Vagina (tissue), 2 donors: Measurements from ENCODE around the gene TWF2. TPM values are rescaled to one million over a fixed set of nuclear protein-coding genes. Genes with fewer than 3 reads are reported as not detected.

Source experiments
- DNase-seq, 2 donors: peaks; one replicate each; pipeline ENCODE4 v3.0.0-alpha.2; 2017; ENCODE audit errors: extremely low spot score in 2 of 2
- H3K27ac ChIP-seq: fragments of 200-600 bp; sonication (generic); one replicate; pipeline ENCODE4 v1.5.1; 2019
- H3K27me3 ChIP-seq: fragments of 200-600 bp; sonication (generic); one replicate; pipeline ENCODE4 v1.5.1; 2019
- H3K36me3 ChIP-seq, 2 donors: fragments of 200-600 bp; sonication (generic); one replicate each; pipeline ENCODE4 v1.5.1; 2017 to 2019
- H3K4me1 ChIP-seq: fragments of 200-600 bp; sonication (generic); one replicate; pipeline ENCODE4 v1.5.1; 2019
- H3K4me3 ChIP-seq, 2 donors: fragments of 200-600 bp; sonication (generic); 1 replicate in 1 of 2; 2 replicates in 1 of 2; pipeline ENCODE4 v1.5.1; 2016 to 2019
- H3K9me3 ChIP-seq: fragments of 200-600 bp; sonication (generic); one replicate; pipeline ENCODE4 v1.5.1; 2019
- CTCF ChIP-seq, 3 experiments: fragments of 450-650 bp in 2 of 3; fragments of 200-600 bp in 1 of 3; sonication (generic) in 1 of 3; IDR thresholded peaks; one replicate each; pipeline ENCODE4 v1.5.1; 2017 to 2019; ENCODE audit warnings: antibody characterized with exemption in 3 of 3, mild to moderate bottlenecking in 2 of 3, moderate library complexity in 2 of 3
- POLR2A ChIP-seq, 2 donors: fragments of 450-650 bp; IDR thresholded peaks; one replicate each; pipeline ENCODE4 v1.6.1; 2017; ENCODE audit warnings: antibody characterized with exemption in 2 of 2, mild to moderate bottlenecking in 2 of 2, moderate library complexity in 2 of 2
- POLR2AphosphoS5 ChIP-seq, 2 donors: sonication (generic); formaldehyde crosslinking; IDR thresholded peaks; one replicate each; pipeline ENCODE4 v1.9.0; 2017; ENCODE audit warnings: antibody characterized with exemption in 2 of 2, mild to moderate bottlenecking in 2 of 2, low read depth in 1 of 2; ENCODE audit not compliant: insufficient read depth in 1 of 2
- intact Hi-C: fragments of 100-400 bp; cut with DNase I; formaldehyde crosslinking; loops from one replicate; pipeline ENCODE4 v1.15.1; 2023
- total RNA-seq: library from RNA; depleted of rRNA; stranded (reverse); fragments of >200 nt; gene quantifications from one replicate; pipeline ENCODE4 v1.2.3, GENCODE V29; 2016

TWF2 gene
- total RNA-seq, 1 donor from 2014 or later, result 93.8 TPM

GRCh38 chr3:52210037-52210436 lies 28.9 kb downstream of the TWF2 start:
- H3K27me3 ChIP-seq, result no peaks in the 10 kb centered on the region
- no peak overlapping the region for H3K27ac ChIP-seq
- no peak overlapping the region for H3K4me3 ChIP-seq
- H3K9me3 ChIP-seq, result no peaks in the 10 kb centered on the region
- peaks cover 0 to 90% of the 10 kb centered on the region in 2 donors for H3K36me3 ChIP-seq
- no peak for DNase-seq
- TF ChIP-seq POLR2AphosphoS5 (IDR thresholded peaks at IDR 0.05; ENCODE audit: insufficient read depth in 1 of 2, low read depth in 1 of 2), result no peak
- TF ChIP-seq POLR2A (IDR thresholded peaks at IDR 0.05), result no peak
- TF ChIP-seq CTCF (IDR thresholded peaks at IDR 0.05), result no peak
- H3K4me1 ChIP-seq, result no peaks in the 10 kb centered on the region
- intact Hi-C loops, result no loop called here

GRCh38 chr3:52208556-52208955 lies 30.4 kb downstream of the TWF2 start:
- H3K4me1 ChIP-seq, result no peaks in the 10 kb centered on the region
- DNase-seq, result no peak

GRCh38 chr3:52205727-52206372 lies 33.1 kb downstream of the TWF2 start:
- H3K36me3 ChIP-seq, result peaks cover 0 to 92% of the 10 kb centered on the region in 2 donors
- H3K4me3 ChIP-seq, result no peak overlapping the region
- intact Hi-C loops, result no loop called here
- H3K27ac ChIP-seq, result no peak overlapping the region
- H3K4me1 ChIP-seq, result no peaks in the 10 kb centered on the region
- DNase-seq, result no peak
- H3K27me3 ChIP-seq, result no peaks in the 10 kb centered on the region
- TF ChIP-seq CTCF (IDR thresholded peaks at IDR 0.05) (no peak), POLR2A (IDR thresholded peaks at IDR 0.05) (no peak), POLR2AphosphoS5 (IDR thresholded peaks at IDR 0.05; ENCODE audit: insufficient read depth in 1 of 2, low read depth in 1 of 2) (no peak)
- H3K9me3 ChIP-seq, result no peaks in the 10 kb centered on the region

More at GRCh38 chr3:52208556-52208955, 30.4 kb downstream of the TWF2 start:
- H3K36me3 ChIP-seq, result peaks cover 0 to 91% of the 10 kb centered on the region in 2 donors
- no peak for TF ChIP-seq POLR2AphosphoS5 (IDR thresholded peaks at IDR 0.05; ENCODE audit: insufficient read depth in 1 of 2, low read depth in 1 of 2)
- TF ChIP-seq CTCF (IDR thresholded peaks at IDR 0.05), result no peak
- TF ChIP-seq POLR2A (IDR thresholded peaks at IDR 0.05), result no peak
- H3K27ac ChIP-seq, result no peak overlapping the region
- H3K27me3 ChIP-seq, result no peaks in the 10 kb centered on the region
- intact Hi-C loops, result no loop called here
- no peak overlapping the region for H3K4me3 ChIP-seq
- no peaks in the 10 kb centered on the region for H3K9me3 ChIP-seq

GRCh38 chr3:52204337-52205073 lies 34.5 kb downstream of the TWF2 start:
- TF ChIP-seq POLR2AphosphoS5 (IDR thresholded peaks at IDR 0.05; ENCODE audit: insufficient read depth in 1 of 2, low read depth in 1 of 2) (peak in 1 of 2 donors; percentile 35), POLR2A (IDR thresholded peaks at IDR 0.05) (no peak)
- intact Hi-C loops, result no loop called here
- H3K27me3 ChIP-seq, result no peaks in the 10 kb centered on the region
- no peak for DNase-seq
- no peak overlapping the region for H3K27ac ChIP-seq
- no peaks in the 10 kb centered on the region for H3K9me3 ChIP-seq
- no peak overlapping the region for H3K4me3 ChIP-seq
- H3K36me3 ChIP-seq, result peaks cover 0 to 79% of the 10 kb centered on the region in 2 donors
- H3K4me1 ChIP-seq, result peaks cover 12% of the 10 kb centered on the region

GRCh38 chr3:52203701-52204100 lies 35.3 kb downstream of the TWF2 start:
- intact Hi-C loops, result no loop called here
- DNase-seq, result no peak
- H3K36me3 ChIP-seq, result peaks cover 0 to 71% of the 10 kb centered on the region in 2 donors
- peaks cover 20% of the 10 kb centered on the region for H3K4me1 ChIP-seq
- H3K4me3 ChIP-seq, result no peak overlapping the region
- no peaks in the 10 kb centered on the region for H3K27me3 ChIP-seq
- no peak overlapping the region for H3K27ac ChIP-seq
- no peak for TF ChIP-seq POLR2A (IDR thresholded peaks at IDR 0.05)
- TF ChIP-seq POLR2AphosphoS5 (IDR thresholded peaks at IDR 0.05; ENCODE audit: insufficient read depth in 1 of 2, low read depth in 1 of 2), result no peak
- TF ChIP-seq CTCF (IDR thresholded peaks at IDR 0.05), result no peak
- no peaks in the 10 kb centered on the region for H3K9me3 ChIP-seq
